GM12878 (cell line): Measurements from ENCODE around the gene MBD2. TPM values are rescaled to one million over a fixed set of nuclear protein-coding genes. Genes with fewer than 3 reads are reported as not detected.
A peak's percentile ranks its signal among the peaks of the same experiment; 100 is the strongest.

Source experiments
- ATAC-seq: fragments of 200-7000 bp; cut with Tn5 transposase; 3 replicates; pipeline ENCODE4 v1.9.1; 2020; ENCODE audit warnings: mild to moderate bottlenecking, moderate library complexity
- BruUV-seq: library from RNA; stranded (reverse); fragments of 400-500 nt; replicated peaks from 2 replicates; lab custom pipeline; 2021; lab: Mats Ljungman, UMichigan
- CTCF ChIA-PET: fragments of 300-600 bp; sonication (Branson Sonifier 250); formaldehyde crosslinking; extraction: SDS; loops from one replicate; lab custom pipeline; 2021; ENCODE audit warnings: inconsistent platforms; lab: Yijun Ruan, JAX
- POLR2A ChIA-PET: fragments of 350-600 bp; formaldehyde crosslinking; extraction: SDS; loops from one replicate; lab custom pipeline; 2021; ENCODE audit warnings: inconsistent platforms; lab: Charles Lee
- RAD21 ChIA-PET: fragments of 300-600 bp; sonication (Branson Sonifier 250); formaldehyde crosslinking; loops from one replicate; lab custom pipeline; 2023; ENCODE audit warnings: antibody characterized with exemption; ENCODE audit not compliant: unreplicated experiment; lab: Charles Lee
- SMC1A ChIA-PET: fragments of 300-600 bp; sonication (Branson Sonifier 250); formaldehyde crosslinking; loops from one replicate; lab custom pipeline; 2023; ENCODE audit not compliant: unreplicated experiment, uncharacterized antibody; lab: Charles Lee
- DNase-seq: peaks from one replicate; pipeline ENCODE4 v3.0.0-alpha.2; 2011; ENCODE audit warnings: low read depth, low spot score
- FAIRE-seq: peaks from 3 replicates; lab custom pipeline; 2011; peaks lifted over from hg19 to GRCh38; lab: Jason Lieb, UNC
- H2AFZ ChIP-seq: 2 replicates; pipeline ENCODE4 v1.6.0; 2011; ENCODE audit warnings: low read depth, low read length, control low read depth; ENCODE audit not compliant: control insufficient read depth
- H3K27ac ChIP-seq: 2 replicates; pipeline ENCODE4 v1.5.1; 2011; ENCODE audit warnings: control low read depth; ENCODE audit not compliant: control insufficient read depth, insufficient read depth
- H3K27me3 ChIP-seq, 2 experiments: replicated peaks in 1 of 2; 2 replicates each; pipeline versions ENCODE4 v1.6.0 to v1.6.1; 2011; ENCODE audit warnings: low read length in 1 of 2; ENCODE audit not compliant: control insufficient read depth in 2 of 2, insufficient read depth in 2 of 2
- H3K36me3 ChIP-seq, 2 experiments: 2 replicates each; pipeline ENCODE4 v1.5.1; 2011; ENCODE audit warnings: low read length in 1 of 2; ENCODE audit not compliant: control insufficient read depth in 2 of 2, insufficient read depth in 2 of 2
- H3K4me1 ChIP-seq: 2 replicates; pipeline ENCODE4 v1.6.1; 2011; ENCODE audit warnings: mild to moderate bottlenecking, low read length, moderate library complexity, mixed read lengths; ENCODE audit not compliant: control insufficient read depth, insufficient read depth
- H3K4me2 ChIP-seq: 2 replicates; pipeline ENCODE4 v1.6.0; 2011; ENCODE audit warnings: control low read depth; ENCODE audit not compliant: control insufficient read depth, insufficient read depth
- H3K4me3 ChIP-seq: fragments of 200-600 bp; sonication (generic); 2 replicates; pipeline ENCODE4 v1.5.1; 2016
- H3K79me2 ChIP-seq: 2 replicates; pipeline ENCODE4 v1.6.0; 2011; ENCODE audit warnings: low read length; ENCODE audit not compliant: control insufficient read depth, insufficient read depth
- H3K9ac ChIP-seq: 2 replicates; pipeline ENCODE4 v1.8.0; 2011; ENCODE audit warnings: low read length, control low read depth, mixed read lengths; ENCODE audit not compliant: control insufficient read depth, insufficient read depth
- H3K9me3 ChIP-seq: replicated peaks from 3 replicates; pipeline ENCODE4 v1.5.1; 2011; ENCODE audit warnings: mild to moderate bottlenecking, low read length; ENCODE audit not compliant: control insufficient read depth, insufficient read depth
- H4K20me1 ChIP-seq: 2 replicates; pipeline ENCODE4 v1.6.0; 2011; ENCODE audit not compliant: control insufficient read depth, insufficient read depth
- ATF2 ChIP-seq: IDR thresholded peaks from 2 replicates; pipeline ENCODE4 v1.6.1; 2012; ENCODE audit warnings: low read length, inconsistent platforms
- BCL11A ChIP-seq: IDR thresholded peaks from 2 replicates; pipeline ENCODE4 v1.6.1; 2011; ENCODE audit warnings: low read depth, low read length
- DPF2 ChIP-seq: fragments of 450-650 bp; IDR thresholded peaks from 2 replicates; pipeline ENCODE4 v1.6.1; 2017; ENCODE audit warnings: mild to moderate bottlenecking
- E2F8 ChIP-seq: fragments of 450-650 bp; IDR thresholded peaks from 2 replicates; pipeline ENCODE4 v1.6.1; 2018; ENCODE audit warnings: mild to moderate bottlenecking, low read depth, moderate library complexity; ENCODE audit not compliant: partially characterized antibody
- EGR1 ChIP-seq, 2 experiments: IDR thresholded peaks; 1 replicate in 1 of 2; 2 replicates in 1 of 2; pipeline ENCODE4 v1.6.1; 2011 to 2012; ENCODE audit warnings: low read depth in 2 of 2, low read length in 2 of 2, borderline replicate concordance in 1 of 2, mild to moderate bottlenecking in 1 of 2, moderate library complexity in 1 of 2
- LARP7 ChIP-seq: fragments of 450-650 bp; IDR thresholded peaks from 2 replicates; pipeline ENCODE4 v1.6.1; 2017; ENCODE audit warnings: mild to moderate bottlenecking
- MEF2B ChIP-seq: fragments of 450-650 bp; IDR thresholded peaks from 2 replicates; pipeline ENCODE4 v1.6.1; 2018; ENCODE audit warnings: mild to moderate bottlenecking, moderate library complexity; ENCODE audit not compliant: partially characterized antibody, poor library complexity, severe bottlenecking
- NFIC ChIP-seq: IDR thresholded peaks from 2 replicates; pipeline ENCODE4 v1.6.1; 2012; ENCODE audit warnings: low read depth, mild to moderate bottlenecking, inconsistent platforms, low read length, moderate library complexity
- RFX5 ChIP-seq: IDR thresholded peaks from 2 replicates; pipeline ENCODE4 v1.6.1; 2011; ENCODE audit warnings: low read depth, low read length, improper control_type of control experiment
- SP1 ChIP-seq: IDR thresholded peaks from one replicate; pipeline ENCODE4 v1.6.1; 2011; ENCODE audit warnings: low read depth, low read length
- STAT1 ChIP-seq: fragments of 450-650 bp; conservative IDR thresholded peaks from 2 replicates; pipeline ENCODE4 v1.6.1; 2014; ENCODE audit warnings: antibody characterized with exemption, mild to moderate bottlenecking
- TCF12 ChIP-seq: IDR thresholded peaks from 2 replicates; pipeline ENCODE4 v1.6.1; 2011; ENCODE audit warnings: low read depth, mild to moderate bottlenecking, low read length
- YBX1 ChIP-seq: fragments of 450-650 bp; IDR thresholded peaks from 2 replicates; pipeline ENCODE4 v1.6.1; 2016; ENCODE audit warnings: antibody characterized with exemption
- ZBTB40 ChIP-seq: fragments of 450-650 bp; IDR thresholded peaks from 2 replicates; pipeline ENCODE4 v1.6.1; 2016; ENCODE audit warnings: mild to moderate bottlenecking, moderate library complexity, borderline replicate concordance
- WGBS: methylation state at CpG from one replicate; pipeline ENCODE4 v1.1.6; 2016; ENCODE audit warnings: low lambda C conversion rate; ENCODE audit not compliant: insufficient replicate concordance, insufficient coverage; ENCODE audit errors: missing lambda C conversion rate; 5-methylcytosine and 5-hydroxymethylcytosine counted together
- in situ Hi-C: fragments of 300-500 bp; cut with MboI; formaldehyde crosslinking; loops from 9 replicates; pipeline ENCODE4 v1.14.3; 2018; ENCODE audit warnings: mixed read lengths
- intact Hi-C: fragments of 100-400 bp; cut with micrococcal nuclease; formaldehyde crosslinking; loops from one replicate; pipeline ENCODE4 v1.14.2; 2022; ENCODE audit not compliant: unreplicated experiment
- polyA plus RNA-seq, 11 experiments: library from polyadenylated mRNA; depleted of rRNA in 4 of 11; unstranded in 6 of 11; stranded (reverse) in 5 of 11; fragments of >200 nt; fragmentation: Nextera tagmentation in 4 of 11; fragmentation: Illumina TruSeq in 1 of 11; extraction: Ambion mirVana in 4 of 11; extraction: Trizol in 1 of 11; gene quantifications; 1 replicate in 1 of 11; 2 replicates in 10 of 11; pipeline versions ENCODE4 v1.2.1 to v1.2.3, GENCODE V29; 2011 to 2016; ENCODE audit warnings: inconsistent platforms in 2 of 11, missing spikeins in 2 of 11, low read depth in 1 of 11
- total RNA-seq, 4 experiments: library from RNA; depleted of rRNA in 3 of 4; stranded (reverse); fragments of >200 nt in 3 of 4; fragmentation: Illumina TruSeq in 1 of 4; extraction: Trizol in 1 of 4; gene quantifications; 2 replicates each; pipeline versions ENCODE4 v1.2.1 to v1.2.3, GENCODE V29; 2013 to 2021

The MBD2 gene
- total and polyA plus RNA-seq, 10 of the 15 experiments (the other 5 are each of a cell fraction or from before 2014, with no cell fraction given) = 24.1 to 276 (median 57.9) TPM

GRCh38 chr18:54130177-54130576, 94.3 kb downstream of the MBD2 start (continued):
- TF ChIP-seq EGR1 (IDR thresholded peaks at IDR 0.05; ENCODE audit: borderline replicate concordance in 1 of 2, low read depth in 2 of 2, low read length in 2 of 2) (no peak), LARP7 (no peak), RFX5 (no peak)

GRCh38 chr18:54129448-54130067, 94.9 kb downstream of the MBD2 start:
- H3K4me3 ChIP-seq = no peak overlapping the region
- no peaks in the 10 kb centered on the region for H4K20me1 ChIP-seq
- ChIA-PET RAD21 (interaction anchor here (0.6 to 2.7 kb wide), 10 partner anchors 10 to 303 kb away, joined by 3 to 23 read pairs (median 4); no protein-coding TSS in a partner anchor), SMC1A (interaction anchor here (1.0 to 3.4 kb wide), 7 partner anchors 10 to 431 kb away, joined by 3 to 18 read pairs (median 6); no protein-coding TSS in a partner anchor), CTCF (interaction anchor here (1.0 to 5.1 kb wide), 14 partner anchors 8 to 228 kb away, joined by 3 to 57 read pairs (median 5); partner anchors contain the start of genes C18orf54, POLI and STARD6), POLR2A (interaction anchor here (0.8 kb wide), 1 partner anchor 89 kb away, joined by 4 read pairs; no protein-coding TSS in a partner anchor)
- H3K9ac ChIP-seq = no peak overlapping the region
- DNase-seq (no peak), FAIRE-seq (no peak), ATAC-seq (peak; percentile 87)
- H3K79me2 ChIP-seq = no peaks in the 10 kb centered on the region
- WGBS = 42% methylated on average over 4 of the region's 4 CpGs
- no peaks in the 10 kb centered on the region for H3K9me3 ChIP-seq
- BruUV-seq = no TSS peak
- no peak overlapping the region for H3K4me2 ChIP-seq
- no peaks in the 10 kb centered on the region for H3K36me3 ChIP-seq
- H3K4me1 ChIP-seq = peaks cover 3% of the 10 kb centered on the region
- H2AFZ ChIP-seq = no peak overlapping the region
- 0 out of 2 replicates have a peak overlapping the region, but pooled peaks have one; percentile 1 for H3K27ac ChIP-seq
- intact Hi-C loops (no loop called here), in situ Hi-C loops (loop anchor here (5.0 kb wide), 1 partner anchor 432 kb away; no protein-coding TSS in a partner anchor)
- no peaks in the 10 kb centered on the region for H3K27me3 ChIP-seq
- TF ChIP-seq TCF12 (no peak), SP1 (no peak), STAT1 (no peak), RFX5 (no peak), ZBTB40 (no peak), YBX1 (no peak), E2F8 (no peak), ATF2 (no peak), MEF2B (peak; percentile 53), NFIC (peak; percentile 66; the same call in 1 of the 2 replicates), DPF2 (no peak), BCL11A (0 out of 2 replicates have a peak, but pooled peaks have one; percentile 4)
